SKM-1 treated with dmso at 0.1 percent for 144 hours (cell line): ENCODE measurements around the gene MAP7D2.

ENCODE experiments used
- DNase-seq: peaks from one replicate; lab custom pipeline; 2025; ENCODE audit not compliant: unreplicated experiment; lab: John Stamatoyannopoulos, UW

MAP7D2 gene

DNA sequence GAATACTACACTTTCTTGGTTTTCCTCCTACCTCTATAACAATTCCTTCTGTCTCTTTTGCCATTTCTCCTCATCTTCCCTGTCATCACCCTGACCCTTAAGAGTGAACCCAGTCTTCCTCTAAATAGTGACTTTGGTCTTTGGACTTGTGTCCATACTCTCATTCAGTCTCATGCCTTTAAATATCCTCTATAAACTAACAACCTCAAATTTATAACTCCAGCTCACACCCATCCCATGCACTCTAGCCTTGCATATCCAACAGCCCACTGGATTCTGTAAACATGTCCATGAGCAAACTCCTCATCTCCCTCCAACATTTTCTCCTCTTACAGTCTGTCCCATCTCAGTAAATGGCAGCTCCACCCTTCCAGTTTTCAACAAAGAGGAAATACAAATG, 140.9 kb downstream of the MAP7D2 start:
- no peak for DNase-seq

- DNase-seq: no peak
Observed at GRCh38 chrX:19972984-19973383, 143.7 kb downstream of the MAP7D2 start.

DNA sequence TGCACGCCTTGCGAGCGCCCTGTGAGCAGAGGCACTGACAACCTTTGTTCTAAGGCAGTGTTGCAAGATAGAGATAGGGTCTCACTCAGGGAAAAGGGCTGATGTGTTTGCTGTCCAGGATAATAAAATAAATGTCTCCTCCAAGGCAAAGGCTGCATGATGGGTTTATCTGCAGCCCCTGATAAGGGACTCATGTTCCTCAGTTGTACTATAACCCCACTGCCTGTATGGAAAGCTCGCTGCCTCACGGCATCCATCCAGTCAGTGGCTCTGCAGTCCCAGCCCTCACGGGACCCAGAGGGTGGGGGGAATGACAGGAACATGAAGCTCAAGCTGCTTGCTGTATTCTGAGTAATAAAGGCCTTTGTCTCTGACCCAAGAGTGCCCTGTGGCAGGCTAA, 148.4 kb downstream of the MAP7D2 start:
- no peak for DNase-seq

DNA sequence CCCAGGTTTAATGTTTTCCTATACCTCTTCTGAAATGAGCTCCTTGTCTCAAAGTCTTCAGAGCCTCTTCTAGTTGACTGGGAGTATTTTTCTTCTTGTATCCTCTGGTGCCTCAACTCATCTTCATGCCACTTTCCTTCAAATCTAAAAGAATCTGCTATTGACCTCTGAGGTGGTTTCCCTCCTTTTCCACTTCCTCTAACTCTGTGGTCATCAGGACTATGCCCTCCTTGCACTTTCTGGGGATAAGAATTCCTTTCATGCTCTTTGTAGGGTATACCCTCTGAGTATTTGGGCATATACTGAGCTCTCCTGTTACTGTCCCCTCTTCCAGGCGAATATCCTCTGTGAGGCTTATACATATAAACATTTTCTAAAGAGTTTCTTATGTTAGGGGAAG, 150.7 kb downstream of the MAP7D2 start:
- DNase-seq: no peak

DNA sequence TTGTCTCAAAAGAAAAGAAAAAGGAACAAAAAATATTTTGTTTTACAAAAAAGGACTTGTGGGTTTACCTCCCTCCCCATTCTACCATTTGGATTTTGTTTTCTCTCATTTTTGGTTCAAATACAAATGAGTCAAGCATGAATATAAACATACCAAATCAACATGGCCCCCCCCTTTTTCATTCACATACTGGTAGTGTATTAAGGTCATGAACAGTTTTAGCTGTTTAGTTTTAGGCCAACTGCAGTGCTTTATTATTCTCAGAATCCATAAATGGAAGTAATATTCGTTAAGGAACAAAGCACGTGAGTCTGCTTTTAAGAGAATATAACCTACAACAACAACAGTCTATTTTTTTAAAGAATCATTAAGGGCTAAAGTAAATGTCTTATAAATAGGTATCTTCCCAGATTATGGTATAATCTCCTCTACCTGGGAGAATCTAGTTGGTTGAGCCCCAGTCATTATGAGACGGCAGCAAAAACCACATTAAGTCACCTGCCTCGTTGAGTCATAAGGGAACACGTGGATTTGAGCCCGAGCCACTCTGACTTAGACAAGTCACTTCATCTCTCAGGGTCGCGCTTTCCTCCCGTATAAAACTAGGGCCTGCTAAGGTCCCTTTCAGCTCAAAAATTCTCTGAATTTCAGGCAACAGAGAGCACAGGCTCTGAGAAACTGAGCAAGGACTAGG, 152.5 kb downstream of the MAP7D2 start:
- DNase-seq: no peak

- no peak for DNase-seq
Observed at GRCh38 chrX:19960913-19961312, 155.8 kb downstream of the MAP7D2 start.

DNA sequence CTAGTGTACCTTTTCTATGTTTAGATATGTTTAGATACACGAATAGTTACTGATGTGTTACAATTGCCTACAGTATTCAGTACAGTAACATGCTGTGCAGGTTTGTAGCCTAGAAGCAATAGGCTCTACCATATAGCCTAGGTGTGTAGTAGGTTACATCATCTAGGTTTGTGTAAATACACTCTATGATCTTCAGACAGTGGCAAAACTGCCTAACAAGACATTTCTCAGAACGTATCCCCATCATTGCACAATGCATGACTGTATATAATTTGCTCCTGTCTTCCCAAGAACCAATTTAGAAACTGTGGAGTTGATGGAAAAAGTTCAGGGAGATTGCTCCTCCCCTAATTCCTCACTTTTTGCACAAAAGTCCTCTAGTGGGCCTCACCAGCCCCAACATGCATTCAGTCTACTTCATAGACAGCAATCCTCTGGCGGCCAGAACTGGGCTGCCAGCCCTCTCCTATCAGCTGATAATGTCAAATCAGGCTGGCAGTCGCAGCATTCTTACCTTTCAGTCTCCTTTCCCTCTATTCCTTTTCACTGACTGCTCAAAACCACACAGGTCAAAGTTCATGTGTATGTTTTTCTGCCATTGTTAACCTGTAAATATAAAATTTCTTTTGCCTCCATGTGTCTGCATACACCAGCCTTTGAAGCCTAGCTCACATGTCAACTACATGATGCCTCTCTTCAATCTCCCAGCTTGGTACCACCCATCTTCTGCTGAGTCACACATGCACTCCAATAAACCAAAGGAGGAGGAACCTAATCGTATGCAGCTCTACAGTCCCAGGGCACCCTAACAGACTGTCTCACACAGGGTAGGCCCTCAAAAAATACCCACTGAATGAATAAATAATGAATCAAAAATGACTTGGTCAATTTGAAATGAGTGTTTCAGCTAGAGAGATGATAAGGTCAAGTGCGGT, 157.9 kb downstream of the MAP7D2 start:
- DNase-seq: no peak

GRCh38 chrX:19956923-19957322, 159.8 kb downstream of the MAP7D2 start:
- no peak for DNase-seq
